22Rv1 (cell line): ENCODE data around the gene STRA8.

Experiments
- CTCF ChIP-seq: fragments of 450-650 bp; IDR thresholded peaks from 2 replicates; pipeline ENCODE4 v1.5.1; 2017; ENCODE audit warnings: mild to moderate bottlenecking
- ZFX ChIP-seq: fragments of 450-650 bp; IDR thresholded peaks from 2 replicates; pipeline ENCODE4 v1.6.1; 2017; ENCODE audit warnings: antibody characterized with exemption, borderline replicate concordance

GRCh38 chr7:135273581-135273980 is 39.9 kb downstream of the STRA8 start:
- TF ChIP-seq CTCF (no peak), ZFX (no peak)
